GM18951 (cell line): ENCODE measurements around the gene NGEF.

Experiments used
- POLR2A ChIP-seq: IDR thresholded peaks from 4 replicates; pipeline ENCODE4 v1.6.1; 2011; ENCODE audit warnings: mild to moderate bottlenecking; ENCODE audit not compliant: insufficient read length, insufficient read depth; ENCODE audit errors: extremely low read depth
- in situ Hi-C: fragments of 300-500 bp; cut with MboI; formaldehyde crosslinking; loops from one replicate; pipeline ENCODE4 v1.12.0; 2022; ENCODE audit warnings: low sequenced_read_pairs, mixed read lengths, inconsistent platforms; ENCODE audit not compliant: unreplicated experiment

The NGEF gene

GRCh38 chr2:232890896-232891601 lies 122.0 kb downstream of the NGEF start:
- TF ChIP-seq POLR2A = no peak
- in situ Hi-C loops = no loop called here

GRCh38 chr2:232890536-232890895 lies 122.5 kb downstream of the NGEF start:
- no peak for TF ChIP-seq POLR2A
- in situ Hi-C loops = no loop called here

DNA sequence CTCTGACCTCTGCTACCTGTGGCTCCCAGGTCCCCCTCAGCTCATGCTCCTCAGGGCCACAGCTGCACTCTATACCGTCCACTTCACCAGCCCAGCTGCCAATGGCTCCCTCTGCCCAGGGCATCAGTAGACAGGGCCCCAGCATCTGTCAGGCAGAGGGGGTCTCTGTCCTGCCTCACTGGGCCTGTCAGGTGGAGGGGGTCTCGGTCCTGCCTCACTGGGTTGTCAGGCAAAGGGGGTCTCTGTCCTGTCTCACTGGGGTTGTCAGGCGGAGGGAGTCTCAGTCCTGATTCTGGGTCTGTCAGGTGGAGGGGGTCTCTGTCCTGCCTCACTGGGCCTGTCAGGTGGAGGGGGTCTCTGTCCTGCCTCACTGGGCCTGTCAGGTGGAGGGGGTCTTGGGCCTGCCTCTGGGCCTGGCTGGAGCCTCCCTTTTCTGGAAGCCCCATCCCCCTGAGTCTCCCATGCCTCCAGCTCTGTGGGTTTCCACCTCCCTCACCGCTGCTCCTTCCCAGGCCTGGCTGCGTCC lies 123.1 kb downstream of the NGEF start:
- no peak for TF ChIP-seq POLR2A
- in situ Hi-C loops = no loop called here

GRCh38 chr2:232888839-232889529 lies 124.1 kb downstream of the NGEF start:
- TF ChIP-seq POLR2A = no peak
- in situ Hi-C loops = no loop called here

- in situ Hi-C loops = no loop called here
- no peak for TF ChIP-seq POLR2A
Observed at GRCh38 chr2:232888099-232888836, 124.8 kb downstream of the NGEF start.

DNA sequence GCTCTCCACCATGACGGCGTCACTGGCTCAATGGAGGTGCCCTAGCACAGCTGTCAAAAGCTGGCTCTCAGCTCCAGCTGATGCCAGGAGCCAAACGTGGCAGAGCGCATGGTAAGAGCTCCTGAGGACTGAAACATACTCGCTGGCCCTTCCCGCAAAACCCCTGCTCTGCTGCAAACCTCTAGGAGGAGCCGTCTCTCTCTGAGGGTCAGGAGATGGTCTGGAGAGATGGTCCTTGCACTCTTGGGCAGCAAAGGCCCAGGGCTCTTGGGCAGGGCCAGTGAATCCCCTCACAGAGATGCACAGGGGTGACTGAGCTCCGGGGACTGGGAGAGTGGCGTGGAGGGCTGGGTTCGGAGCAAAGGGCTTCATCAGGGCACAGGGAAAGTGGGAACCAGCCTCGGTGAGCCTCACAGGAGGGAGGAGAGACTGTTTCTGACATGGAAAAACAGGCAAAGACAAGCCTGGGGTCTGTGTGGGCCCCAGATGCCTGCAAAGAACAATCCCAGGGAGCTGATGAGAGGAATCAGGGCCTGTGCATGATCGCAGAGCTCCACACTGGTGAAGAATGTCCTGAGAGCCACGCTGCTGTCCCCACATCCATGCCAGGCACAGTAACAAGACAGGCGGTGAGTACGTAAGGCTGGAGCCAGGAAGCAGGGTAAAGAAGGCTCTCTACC lies 125.7 kb downstream of the NGEF start:
- in situ Hi-C loops = no loop called here
- TF ChIP-seq POLR2A = no peak

- TF ChIP-seq POLR2A = no peak
- in situ Hi-C loops = no loop called here
Observed at GRCh38 chr2:232886632-232887031, 126.4 kb downstream of the NGEF start.

- no peak for TF ChIP-seq POLR2A
- in situ Hi-C loops = no loop called here
Observed at GRCh38 chr2:232886176-232886575, 126.9 kb downstream of the NGEF start.

GRCh38 chr2:232885264-232885961 lies 127.6 kb downstream of the NGEF start:
- TF ChIP-seq POLR2A = no peak
- in situ Hi-C loops = no loop called here

DNA sequence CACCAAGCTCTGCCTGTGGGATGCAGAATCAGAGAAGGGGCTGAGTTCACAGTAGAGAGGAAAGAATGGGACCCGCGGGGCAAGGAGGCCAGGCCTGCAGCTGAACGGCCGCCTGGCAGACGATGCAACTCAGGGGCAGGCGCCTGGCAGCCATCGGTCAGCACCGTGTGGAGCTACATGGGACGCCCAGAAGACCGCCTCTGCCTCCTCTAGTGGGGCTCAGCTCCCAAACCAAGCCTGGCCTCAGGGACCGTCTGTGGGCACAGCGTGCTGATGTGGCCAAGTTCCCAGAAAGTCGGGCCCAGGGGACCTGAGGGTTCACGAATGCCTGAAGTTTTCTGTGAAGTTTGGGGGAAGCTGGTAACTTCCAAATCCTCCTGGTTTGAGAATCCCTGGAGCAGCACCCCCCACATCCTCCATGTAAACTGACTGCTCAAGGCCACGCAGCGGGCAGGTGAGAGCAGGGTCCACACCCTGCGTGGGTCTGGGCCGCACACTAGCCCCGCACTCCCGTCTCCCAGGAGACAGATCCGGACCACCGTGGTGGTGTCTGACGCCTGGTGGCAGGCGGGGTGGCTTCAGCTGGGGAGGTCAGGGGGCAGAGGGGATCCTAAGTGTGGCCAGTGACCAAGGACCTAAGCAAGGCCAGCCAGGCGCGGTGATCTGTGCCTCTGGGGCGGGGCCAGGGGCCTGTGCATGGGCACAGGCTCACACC lies 128.3 kb downstream of the NGEF start:
- TF ChIP-seq POLR2A = no peak
- in situ Hi-C loops = no loop called here

DNA sequence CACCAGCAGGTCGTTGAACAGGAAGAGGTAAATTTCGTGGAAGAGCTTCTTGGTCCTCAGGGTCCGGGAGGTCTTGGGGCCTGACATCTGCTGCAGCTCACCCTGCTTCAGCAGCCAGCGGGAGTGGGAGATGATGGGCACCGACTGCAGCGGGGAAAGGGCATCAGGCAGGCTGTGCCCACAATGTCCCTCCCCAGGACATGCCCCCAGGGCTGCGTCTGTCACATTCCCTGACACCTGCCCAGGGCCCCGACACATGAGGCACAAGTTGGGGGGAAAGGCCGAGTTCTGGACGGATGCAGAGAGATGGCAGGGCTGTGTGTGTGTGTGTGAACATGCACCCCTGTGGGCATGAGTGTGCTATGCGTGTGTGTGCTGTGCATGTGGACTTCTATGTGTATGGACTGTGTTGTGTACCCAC lies 129.0 kb downstream of the NGEF start:
- in situ Hi-C loops = no loop called here
- TF ChIP-seq POLR2A = no peak
